Gastrocnemius medialis (tissue), 4 donors: ENCODE data around the gene USP6NL. TPM values are rescaled to one million over a fixed set of nuclear protein-coding genes. Genes with fewer than 3 reads are reported as not detected.

Experiments
- ATAC-seq, 2 donors: fragments of 150-250 bp; one replicate each; pipeline ENCODE4 v1.9.1; 2016
- DNase-seq, 2 donors: peaks; one replicate each; pipeline ENCODE4 v3.0.0-alpha.2; 2019
- H3K27ac ChIP-seq, 4 donors: fragments of 200-600 bp; sonication (generic); 1 replicate in 1 of 4; 2 replicates in 3 of 4; pipeline ENCODE4 v1.5.1; 2016 to 2018; ENCODE audit warnings: mild to moderate bottlenecking in 2 of 4, moderate library complexity in 1 of 4
- H3K27me3 ChIP-seq, 3 donors: fragments of 200-600 bp; sonication (generic) in 2 of 3; 1 replicate in 1 of 3; 2 replicates in 2 of 3; pipeline versions ENCODE4 v1.5.1 to v1.6.0; 2016 to 2019; ENCODE audit warnings: mild to moderate bottlenecking in 1 of 3, moderate library complexity in 1 of 3
- H3K36me3 ChIP-seq, 2 donors: fragments of 200-600 bp; sonication (generic) in 1 of 2; one replicate each; pipeline ENCODE4 v1.5.1; 2017 to 2018
- H3K4me1 ChIP-seq, 2 donors: fragments of 200-600 bp; sonication (generic) in 1 of 2; one replicate each; pipeline ENCODE4 v1.5.1; 2016 to 2017; ENCODE audit warnings: mild to moderate bottlenecking in 2 of 2
- H3K4me3 ChIP-seq, 4 donors: fragments of 200-600 bp; sonication (generic) in 3 of 4; 1 replicate in 1 of 4; 2 replicates in 3 of 4; pipeline ENCODE4 v1.5.1; 2016 to 2019; ENCODE audit warnings: mild to moderate bottlenecking in 2 of 4
- H3K9me3 ChIP-seq, 3 donors: fragments of 200-600 bp; sonication (generic) in 2 of 3; 1 replicate in 1 of 3; 2 replicates in 2 of 3; pipeline ENCODE4 v1.5.1; 2016 to 2019
- CTCF ChIP-seq, 5 experiments: fragments of 450-650 bp in 3 of 5; fragments of 200-600 bp in 2 of 5; sonication (generic) in 2 of 5; IDR thresholded peaks in 4 of 5; conservative IDR thresholded peaks in 1 of 5; 1 replicate in 4 of 5; 2 replicates in 1 of 5; pipeline ENCODE4 v1.5.1; 2016 to 2019; ENCODE audit warnings: antibody characterized with exemption in 5 of 5, mild to moderate bottlenecking in 3 of 5, moderate library complexity in 3 of 5
- POLR2A ChIP-seq, 2 donors: fragments of 450-650 bp; IDR thresholded peaks; one replicate each; pipeline ENCODE4 v1.6.1; 2017; ENCODE audit warnings: antibody characterized with exemption in 2 of 2, mild to moderate bottlenecking in 2 of 2, moderate library complexity in 2 of 2
- in situ Hi-C, 4 donors: fragments of 200-750 bp; cut with MboI; loops; one replicate each; pipeline versions ENCODE4 v1.15.0 to v1.8.0; 2017; ENCODE audit warnings: low sequenced_read_pairs in 4 of 4
- intact Hi-C: fragments of 100-400 bp; cut with DNase I; formaldehyde crosslinking; loops from one replicate; pipeline ENCODE4 v1.15.1; 2023; ENCODE audit warnings: low total_unique reads
- total RNA-seq, 4 donors: library from RNA; depleted of rRNA; stranded (reverse); fragments of >200 nt; gene quantifications; one replicate each; pipeline versions ENCODE4 v1.1.0 to v1.2.3, GENCODE V29; 2016

The USP6NL gene
- total RNA-seq, 4 donors from 2014 or later: 5.6 to 6.2 (median 5.9) TPM

GRCh38 chr10:11587722-11588259 lies 23.7 kb downstream of the USP6NL start:
- Histone ChIP-seq H3K27ac (no peak overlapping the region), H3K36me3 (no peaks in the 10 kb centered on the region), H3K27me3 (no peaks in the 10 kb centered on the region), H3K9me3 (no peaks in the 10 kb centered on the region), H3K4me3 (no peak overlapping the region), H3K4me1 (peaks cover 0 to 3% of the 10 kb centered on the region in 2 donors)
- DNase-seq (no peak), ATAC-seq (no peak)
- intact Hi-C loops: no loop called here
- in situ Hi-C loops: no loop called here
- no peak for TF ChIP-seq CTCF (IDR thresholded peaks at IDR 0.05 in 4 of 5, conservative IDR thresholded peaks at IDR 0.05 in 1 of 5)

DNA sequence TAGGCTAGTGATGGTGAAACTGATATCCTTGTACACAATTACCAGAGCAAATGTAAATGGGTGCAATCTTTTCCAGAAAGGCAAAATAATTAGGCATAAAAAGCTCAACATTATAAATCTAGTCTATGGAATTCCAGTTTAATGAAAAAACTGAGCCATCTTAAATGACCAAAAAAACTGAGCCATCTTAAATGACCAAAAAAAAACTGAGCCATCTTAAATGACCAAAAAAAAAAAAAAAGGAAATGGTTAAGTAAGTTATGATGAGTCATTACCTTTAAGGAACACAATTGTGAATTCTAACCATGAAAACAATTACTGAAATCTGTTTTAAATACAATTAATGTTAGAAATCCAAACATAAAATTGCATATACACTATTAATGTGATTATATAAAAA lies 25.3 kb downstream of the USP6NL start:
- DNase-seq: no peak
- intact Hi-C loops (no loop called here), in situ Hi-C loops (no loop called here)
- TF ChIP-seq CTCF (IDR thresholded peaks at IDR 0.05 in 4 of 5, conservative IDR thresholded peaks at IDR 0.05 in 1 of 5) (no peak), POLR2A (IDR thresholded peaks at IDR 0.05) (no peak)
- H3K36me3 ChIP-seq: no peaks in the 10 kb centered on the region
- no peak overlapping the region for H3K27ac ChIP-seq
- H3K4me3 ChIP-seq: no peak overlapping the region
- peaks cover 0 to 3% of the 10 kb centered on the region in 2 donors for H3K4me1 ChIP-seq
- no peaks in the 10 kb centered on the region for H3K9me3 ChIP-seq
- no peaks in the 10 kb centered on the region for H3K27me3 ChIP-seq
- ATAC-seq: no peak

DNA sequence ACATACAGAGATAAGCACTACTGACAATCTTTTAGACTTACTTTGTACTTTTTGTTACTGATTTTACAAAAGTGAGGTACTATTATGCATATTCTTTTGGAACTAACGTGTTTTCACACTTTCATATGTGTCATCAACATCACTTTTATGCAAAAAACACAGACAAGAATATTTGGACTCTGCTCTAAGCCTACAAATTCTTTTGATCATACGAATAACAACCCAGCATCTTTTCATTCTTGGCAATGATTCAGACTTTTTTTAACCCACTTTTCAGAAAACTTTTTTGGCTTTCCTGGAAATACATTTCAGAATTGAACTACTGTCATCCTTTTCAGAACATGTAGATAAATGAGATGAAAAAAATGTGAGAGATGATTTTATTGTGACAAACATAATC lies 30.2 kb downstream of the USP6NL start:
- in situ Hi-C loops: no loop called here
- Histone ChIP-seq H3K36me3 (no peaks in the 10 kb centered on the region), H3K4me3 (no peak overlapping the region), H3K27ac (no peak overlapping the region), H3K4me1 (no peaks in the 10 kb centered on the region), H3K27me3 (no peaks in the 10 kb centered on the region), H3K9me3 (no peaks in the 10 kb centered on the region)
- no peak for ATAC-seq
- DNase-seq: no peak
- TF ChIP-seq CTCF (IDR thresholded peaks at IDR 0.05 in 4 of 5, conservative IDR thresholded peaks at IDR 0.05 in 1 of 5) (no peak), POLR2A (IDR thresholded peaks at IDR 0.05) (no peak)
- intact Hi-C loops: no loop called here

DNA sequence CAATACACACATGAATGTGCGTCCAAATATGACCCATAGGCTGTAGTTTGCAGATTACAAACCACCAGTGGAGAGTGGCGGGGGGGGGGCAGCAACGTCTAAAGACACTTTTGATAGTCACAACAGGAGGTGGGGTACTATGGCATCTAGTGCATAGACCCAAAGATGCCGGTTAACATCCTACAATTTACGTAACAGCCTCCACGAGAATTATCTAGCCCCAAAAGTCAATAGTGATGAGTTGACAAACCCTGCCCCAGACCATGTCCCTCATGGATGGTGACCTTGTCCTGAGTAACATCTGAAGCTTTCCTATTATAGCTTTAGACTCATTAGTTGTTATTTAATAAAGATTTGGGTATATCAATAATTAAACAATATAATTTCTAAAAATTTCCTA lies 31.6 kb downstream of the USP6NL start:
- Histone ChIP-seq H3K4me1 (no peaks in the 10 kb centered on the region), H3K27ac (no peak overlapping the region), H3K27me3 (no peaks in the 10 kb centered on the region), H3K9me3 (no peaks in the 10 kb centered on the region), H3K36me3 (no peaks in the 10 kb centered on the region), H3K4me3 (no peak overlapping the region)
- intact Hi-C loops: no loop called here
- DNase-seq: no peak
- no peak for ATAC-seq
- in situ Hi-C loops: no loop called here
- TF ChIP-seq POLR2A (IDR thresholded peaks at IDR 0.05) (no peak), CTCF (IDR thresholded peaks at IDR 0.05 in 4 of 5, conservative IDR thresholded peaks at IDR 0.05 in 1 of 5) (no peak)

DNA sequence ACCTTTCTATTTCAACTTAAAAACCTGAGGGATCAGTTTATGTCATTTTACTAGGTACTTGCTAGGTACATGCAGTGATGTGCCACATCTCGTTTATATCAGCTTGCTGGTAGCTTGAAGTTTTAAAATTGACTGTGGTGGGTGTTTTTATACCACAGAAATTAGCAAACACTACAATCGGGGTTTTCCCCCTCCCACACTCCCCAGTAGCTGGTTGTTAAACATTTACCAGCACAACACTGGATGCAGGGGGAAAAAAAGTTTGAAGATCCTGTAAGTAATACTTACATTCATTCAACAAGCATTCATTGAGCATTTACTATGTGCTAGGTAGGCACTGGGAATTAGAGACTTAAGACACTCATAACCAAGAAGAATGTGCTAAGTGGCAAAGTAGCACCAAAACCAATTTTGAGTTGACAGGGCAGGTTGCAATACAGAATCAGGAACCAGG lies 32.6 kb downstream of the USP6NL start:
- intact Hi-C loops: no loop called here

More for the DNA sequence above, 32.6 kb downstream of the USP6NL start:
- Histone ChIP-seq H3K4me1 (no peaks in the 10 kb centered on the region), H3K4me3 (no peak overlapping the region), H3K27me3 (no peaks in the 10 kb centered on the region), H3K27ac (no peak overlapping the region), H3K36me3 (no peaks in the 10 kb centered on the region), H3K9me3 (no peaks in the 10 kb centered on the region)
- in situ Hi-C loops: no loop called here
- DNase-seq (no peak), ATAC-seq (no peak)
- TF ChIP-seq CTCF (IDR thresholded peaks at IDR 0.05 in 4 of 5, conservative IDR thresholded peaks at IDR 0.05 in 1 of 5) (no peak), POLR2A (IDR thresholded peaks at IDR 0.05) (no peak)
